PC-3 (cell line): ENCODE data around the gene ACOXL. TPM values are rescaled to one million over a fixed set of nuclear protein-coding genes. Genes with fewer than 3 reads are reported as not detected.

Experiments
- ATAC-seq: fragments of 200-7000 bp; cut with Tn5 transposase; 2 replicates; pipeline ENCODE4 v1.9.1; 2020; ENCODE audit warnings: mild to moderate bottlenecking, moderate library complexity
- BruUV-seq: library from RNA; stranded (reverse); fragments of 400-500 nt; replicated peaks from 2 replicates; lab custom pipeline; 2021; lab: Mats Ljungman, UMichigan
- CTCF ChIA-PET: fragments of 300-600 bp; sonication (Branson Sonifier 250); formaldehyde crosslinking; loops from one replicate; lab custom pipeline; 2022; ENCODE audit warnings: antibody characterized with exemption; lab: Charles Lee
- POLR2A ChIA-PET: fragments of 300-600 bp; sonication (Branson Sonifier 250); formaldehyde crosslinking; loops from one replicate; lab custom pipeline; 2022; ENCODE audit warnings: antibody characterized with exemption; ENCODE audit not compliant: unreplicated experiment; lab: Charles Lee
- DNase-seq: peaks from one replicate; pipeline ENCODE4 v3.0.0-alpha.2; 2015
- H2AFZ ChIP-seq: fragments of 300-600 bp; sonication (generic); 2 replicates; pipeline ENCODE4 v1.6.0; 2016; ENCODE audit warnings: antibody characterized with exemption, low read length
- H3F3A ChIP-seq: fragments of 300-600 bp; sonication (generic); one replicate; pipeline ENCODE4 v1.6.0; 2017; ENCODE audit warnings: antibody characterized with exemption, low read length, control low read depth, mild to moderate bottlenecking; ENCODE audit not compliant: unreplicated experiment
- H3K27ac ChIP-seq: fragments of 300-600 bp; sonication (generic); 2 replicates; pipeline ENCODE4 v1.5.1; 2016; ENCODE audit warnings: mild to moderate bottlenecking, low read length
- H3K27me3 ChIP-seq: fragments of 300-600 bp; sonication (generic); 2 replicates; pipeline ENCODE4 v1.6.1; 2016; ENCODE audit warnings: low read length, mixed read lengths
- H3K36me3 ChIP-seq: fragments of 300-600 bp; sonication (generic); 2 replicates; pipeline ENCODE4 v1.6.1; 2016; ENCODE audit warnings: low read depth, mixed run types, low read length, mixed read lengths
- H3K4me1 ChIP-seq: fragments of 300-600 bp; sonication (generic); 2 replicates; pipeline ENCODE4 v1.5.1; 2016; ENCODE audit warnings: low read length; ENCODE audit not compliant: insufficient read depth
- H3K4me2 ChIP-seq: fragments of 300-600 bp; sonication (generic); 2 replicates; pipeline ENCODE4 v1.6.0; 2016; ENCODE audit warnings: low read length
- H3K4me3 ChIP-seq: fragments of 300-600 bp; sonication (generic); 2 replicates; pipeline ENCODE4 v1.5.1; 2016; ENCODE audit warnings: mild to moderate bottlenecking, low read length, mixed read lengths
- H3K79me2 ChIP-seq: fragments of 300-600 bp; sonication (generic); 2 replicates; pipeline ENCODE4 v1.6.1; 2017; ENCODE audit warnings: low read length, mixed read lengths
- H3K9ac ChIP-seq: fragments of 300-600 bp; sonication (generic); 2 replicates; pipeline ENCODE4 v1.6.0; 2016; ENCODE audit warnings: mild to moderate bottlenecking, low read length
- H3K9me2 ChIP-seq: fragments of 300-600 bp; sonication (generic); replicated peaks from 2 replicates; pipeline ENCODE4 v1.6.1; 2016; ENCODE audit warnings: mixed run types, low read length, mixed read lengths
- H3K9me3 ChIP-seq: fragments of 300-600 bp; sonication (generic); 2 replicates; pipeline ENCODE4 v1.6.1; 2016; ENCODE audit warnings: low read length, mixed read lengths
- H4K20me1 ChIP-seq: fragments of 300-600 bp; sonication (generic); 2 replicates; pipeline ENCODE4 v1.6.1; 2016; ENCODE audit warnings: low read length, mixed read lengths
- CTCF ChIP-seq: fragments of 300-600 bp; sonication (generic); conservative IDR thresholded peaks from 2 replicates; pipeline ENCODE4 v1.5.1; 2017; ENCODE audit warnings: antibody characterized with exemption, low read depth, mild to moderate bottlenecking, low read length
- EZH2 ChIP-seq: fragments of 300-600 bp; sonication (generic); IDR thresholded peaks from one replicate; pipeline ENCODE4 v1.6.1; 2017; ENCODE audit warnings: antibody characterized with exemption, mild to moderate bottlenecking, low read length; ENCODE audit not compliant: unreplicated experiment
- EZH2phosphoT487 ChIP-seq: fragments of 300-600 bp; sonication (generic); IDR thresholded peaks from 2 replicates; pipeline ENCODE4 v1.6.1; 2018; ENCODE audit warnings: mild to moderate bottlenecking, antibody characterized with exemption, low read length, borderline replicate concordance
- intact Hi-C: fragments of 100-400 bp; cut with micrococcal nuclease; formaldehyde crosslinking; loops from 2 replicates; pipeline ENCODE4 v1.9.0; 2023
- total RNA-seq: library from RNA; depleted of rRNA; stranded (reverse); fragments of >200 nt; gene quantifications from 2 replicates; pipeline ENCODE4 v1.2.3, GENCODE V29; 2014

The ACOXL gene
- total RNA-seq, 1 experiment from 2014 or later = 16.3 TPM

DNA sequence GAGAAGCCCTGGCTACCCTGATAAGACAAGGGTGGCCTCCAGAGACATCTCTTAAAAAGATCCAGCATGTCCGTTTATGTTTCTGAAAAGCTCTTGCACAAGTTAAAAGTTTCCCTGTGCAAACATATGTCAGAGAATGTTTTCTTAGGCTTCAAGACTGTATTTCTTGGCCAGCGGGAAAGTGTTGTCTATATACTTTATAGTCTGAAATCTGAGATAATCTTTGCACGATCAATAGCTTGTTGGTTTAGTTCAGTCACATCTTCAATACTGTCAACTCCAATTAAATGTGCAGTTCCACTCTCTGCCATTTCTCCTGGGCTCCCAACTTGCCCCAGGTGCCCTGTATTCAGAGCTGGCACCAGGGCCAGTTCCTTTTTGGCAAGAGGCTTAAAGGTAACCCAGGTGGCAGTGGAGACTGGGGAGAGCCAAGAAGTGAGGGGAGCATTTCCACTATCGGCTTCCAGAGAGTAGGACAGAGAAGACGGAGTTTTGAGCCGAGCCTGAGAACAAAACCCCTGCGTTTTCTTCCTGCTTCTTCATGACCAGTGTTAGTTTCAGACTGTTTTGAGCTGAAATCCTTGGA, 64.4 kb downstream of the ACOXL start:
- no peaks in the 10 kb centered on the region for H3K9me2 ChIP-seq
- CTCF ChIA-PET = no interaction called here

DNA sequence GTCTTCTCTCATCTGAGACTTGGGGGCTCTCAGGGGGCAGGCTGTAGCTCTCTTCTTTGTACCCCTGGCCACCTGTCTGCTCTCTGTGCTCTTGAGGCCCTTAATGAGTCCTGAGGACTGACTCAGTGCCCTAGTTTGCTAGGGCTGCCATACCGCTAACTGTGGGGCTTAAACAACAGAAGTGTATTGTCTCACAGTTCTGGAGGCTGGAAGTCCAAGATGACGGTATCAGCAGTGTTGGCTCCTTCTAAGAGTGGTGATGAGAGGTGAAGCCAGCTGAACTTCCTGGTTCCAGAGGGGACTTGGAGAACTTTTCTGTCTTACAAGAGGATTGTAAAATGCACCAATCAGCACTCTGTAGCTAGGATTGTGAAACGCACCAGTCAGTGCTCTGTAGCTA, 67.0 kb downstream of the ACOXL start:
- Histone ChIP-seq H3K79me2 (no peaks in the 10 kb centered on the region), H3K36me3 (peaks cover 14% of the 10 kb centered on the region), H3K9me3 (no peaks in the 10 kb centered on the region), H3K27me3 (no peaks in the 10 kb centered on the region), H2AFZ (no peak overlapping the region), H3K27ac (no peak overlapping the region), H3K4me3 (no peak overlapping the region), H3K9ac (no peak overlapping the region), H3K9me2 (no peaks in the 10 kb centered on the region), H3F3A (no peaks in the 10 kb centered on the region), H4K20me1 (no peaks in the 10 kb centered on the region), H3K4me2 (no peak overlapping the region), H3K4me1 (no peaks in the 10 kb centered on the region)
- ChIA-PET CTCF (no interaction called here), POLR2A (no interaction called here)
- no peak for ATAC-seq
- DNase-seq = no peak
- TF ChIP-seq EZH2phosphoT487 (no peak), EZH2 (no peak)
- no TSS peak for BruUV-seq
- intact Hi-C loops = no loop called here

More for the DNA sequence above, 64.4 kb downstream of the ACOXL start:
- H3K27me3 ChIP-seq = no peaks in the 10 kb centered on the region
- intact Hi-C loops = no loop called here
- POLR2A ChIA-PET = no interaction called here
- DNase-seq (no peak), ATAC-seq (no peak)
- H3K4me1 ChIP-seq = no peaks in the 10 kb centered on the region
- H4K20me1 ChIP-seq = no peaks in the 10 kb centered on the region
- no peak overlapping the region for H3K9ac ChIP-seq
- H3F3A ChIP-seq = no peaks in the 10 kb centered on the region
- no TSS peak for BruUV-seq
- no peak overlapping the region for H3K4me3 ChIP-seq
- TF ChIP-seq CTCF (no peak), EZH2phosphoT487 (no peak)
- H3K4me2 ChIP-seq = no peak overlapping the region
- H2AFZ ChIP-seq = no peak overlapping the region
- H3K9me3 ChIP-seq = no peaks in the 10 kb centered on the region
- H3K27ac ChIP-seq = no peak overlapping the region
- H3K79me2 ChIP-seq = no peaks in the 10 kb centered on the region
- H3K36me3 ChIP-seq = peaks cover 14% of the 10 kb centered on the region

DNA sequence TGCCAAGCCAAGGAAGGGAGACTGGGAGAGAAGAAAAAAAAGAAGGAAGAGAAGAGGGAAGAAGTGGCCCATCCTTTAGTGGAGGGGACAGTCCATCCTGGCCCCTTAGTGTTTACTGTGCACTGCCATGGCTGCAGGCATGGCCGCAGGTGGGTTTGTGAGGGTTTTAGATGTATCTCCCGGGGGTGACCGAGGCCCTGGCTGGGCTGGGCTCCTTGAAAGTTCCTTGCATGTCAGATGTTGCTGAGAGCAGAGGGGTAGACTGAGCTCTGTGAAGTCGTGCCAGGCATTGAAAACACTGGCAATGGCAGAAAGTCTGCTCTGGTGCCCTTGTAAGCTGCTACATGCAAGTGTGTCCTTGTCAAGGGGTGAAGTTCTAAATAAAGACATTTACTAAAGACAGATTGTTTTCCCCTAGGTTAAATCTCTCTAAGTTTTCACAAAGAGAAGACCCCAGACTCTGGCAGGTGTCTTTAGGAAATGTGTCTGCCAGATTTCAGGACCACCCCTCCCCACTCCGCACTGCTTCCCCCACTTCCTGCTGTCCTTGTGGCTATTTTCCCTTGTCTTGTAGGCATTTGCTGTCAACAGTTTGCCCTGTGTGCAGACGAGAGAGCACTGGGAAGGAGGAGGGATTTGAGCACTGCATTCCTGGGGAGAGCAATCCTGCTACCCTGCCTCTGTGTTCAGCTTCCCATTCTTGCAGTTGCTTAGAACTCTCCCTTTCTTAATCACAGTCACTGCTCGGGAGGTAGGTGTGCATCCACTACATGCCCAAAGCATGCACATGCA, 68.4 kb downstream of the ACOXL start:
- H3K27me3 ChIP-seq = no peaks in the 10 kb centered on the region
- BruUV-seq = no TSS peak
- no peak overlapping the region for H3K4me3 ChIP-seq
- H3K27ac ChIP-seq = no peak overlapping the region
- no peaks in the 10 kb centered on the region for H3K9me2 ChIP-seq
- CTCF ChIA-PET = no interaction called here
- no peak for DNase-seq
- no peaks in the 10 kb centered on the region for H3K4me1 ChIP-seq
- H3K4me2 ChIP-seq = no peak overlapping the region
- TF ChIP-seq EZH2phosphoT487 (no peak), CTCF (no peak), EZH2 (no peak)
- peaks cover 14% of the 10 kb centered on the region for H3K36me3 ChIP-seq
- POLR2A ChIA-PET = no interaction called here
- H2AFZ ChIP-seq = no peak overlapping the region
- H3K79me2 ChIP-seq = no peaks in the 10 kb centered on the region
- no peaks in the 10 kb centered on the region for H3K9me3 ChIP-seq
- intact Hi-C loops = no loop called here
- H4K20me1 ChIP-seq = no peaks in the 10 kb centered on the region
- H3F3A ChIP-seq = no peaks in the 10 kb centered on the region
- no peak overlapping the region for H3K9ac ChIP-seq
- no peak for ATAC-seq
